Activated CD4-positive, alpha-beta T cell treated with anti-CD3 and anti-CD28 coated beads, Interleukin-2, amount 10 ng/mL, durations not matched to agents 24 days and 14 days (primary cell): ENCODE measurements around the gene C1orf21. TPM values are rescaled to one million over a fixed set of nuclear protein-coding genes. Genes with fewer than 3 reads are reported as not detected.

Experiments used
- DNase-seq: peaks from one replicate; pipeline ENCODE4 v3.0.0; 2022
- H3K27ac Mint-ChIP-seq: one replicate; pipeline ENCODE4 v1.8.0; 2022; ENCODE audit warnings: mild to moderate bottlenecking, mixed read lengths
- H3K27me3 Mint-ChIP-seq: one replicate; pipeline ENCODE4 v1.8.0; 2022; ENCODE audit warnings: mixed read lengths
- H3K36me3 Mint-ChIP-seq: one replicate; pipeline ENCODE4 v1.8.0; 2022; ENCODE audit warnings: low read depth, mild to moderate bottlenecking, mixed read lengths
- H3K4me1 Mint-ChIP-seq: one replicate; pipeline ENCODE4 v1.8.0; 2021; ENCODE audit warnings: mixed read lengths
- H3K4me3 Mint-ChIP-seq: one replicate; pipeline ENCODE4 v1.8.0; 2022; ENCODE audit warnings: mild to moderate bottlenecking, moderate library complexity, mixed read lengths
- H3K9me3 Mint-ChIP-seq: one replicate; pipeline ENCODE4 v1.8.0; 2021; ENCODE audit warnings: mixed read lengths
- intact Hi-C: fragments of 100-400 bp; cut with micrococcal nuclease; formaldehyde crosslinking; loops from one replicate; pipeline ENCODE4 v1.15.1; 2023
- total RNA-seq: library from RNA; stranded (reverse); gene quantifications from 2 replicates; pipeline ENCODE4 v1.2.3, GENCODE V29; 2022

The C1orf21 gene
- total RNA-seq, 1 donor from 2014 or later: 2.5 TPM

DNA sequence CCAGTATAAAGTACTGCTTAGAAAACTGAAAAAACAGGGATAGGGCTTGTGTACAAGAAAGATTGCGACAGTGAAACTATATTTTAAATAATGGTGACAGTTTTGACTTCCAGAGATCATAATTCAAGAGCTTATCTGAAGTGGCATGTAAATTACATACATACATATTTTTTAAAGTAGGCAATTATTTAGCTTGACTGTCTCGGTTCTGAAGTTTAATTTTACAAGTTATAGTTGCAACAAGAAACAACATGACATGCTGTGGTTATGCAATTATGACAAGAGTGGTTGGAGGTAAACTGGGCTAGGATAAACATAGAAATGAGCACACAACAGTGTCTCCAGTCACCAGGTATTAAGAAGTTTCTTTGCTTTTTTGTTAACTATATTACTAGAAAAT lies 4.1 kb downstream of the C1orf21 start:
- peaks cover 14% of the 10 kb centered on the region for H3K4me1 Mint-ChIP-seq
- no peak overlapping the region for H3K4me3 Mint-ChIP-seq
- no peaks in the 10 kb centered on the region for H3K36me3 Mint-ChIP-seq
- no peak for DNase-seq
- H3K27ac Mint-ChIP-seq: no peak overlapping the region
- peaks cover 59% of the 10 kb centered on the region for H3K27me3 Mint-ChIP-seq
- H3K9me3 Mint-ChIP-seq: no peaks in the 10 kb centered on the region
- intact Hi-C loops: no loop called here

DNA sequence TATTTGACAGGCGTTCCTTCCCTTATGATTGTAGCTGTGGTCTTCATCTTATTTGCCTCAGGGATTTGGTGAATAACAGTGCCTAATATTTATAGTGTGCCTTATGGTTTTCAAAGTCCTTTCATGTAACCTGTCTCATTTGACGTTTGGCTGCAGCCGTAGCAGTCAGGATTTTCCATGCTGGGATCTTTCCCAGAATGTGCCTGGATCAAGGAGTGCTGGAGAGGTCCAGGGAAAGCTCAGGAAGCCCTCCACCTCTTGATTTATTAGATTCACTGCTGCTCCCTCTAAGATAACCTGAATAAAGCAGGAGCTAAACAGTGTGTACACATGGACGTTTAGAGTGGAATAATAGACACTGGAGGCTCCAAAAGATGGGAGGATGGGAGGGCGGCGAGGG lies 5.2 kb downstream of the C1orf21 start:
- intact Hi-C loops: no loop called here
- Mint-ChIP-seq H3K27me3 (peaks cover 57% of the 10 kb centered on the region), H3K9me3 (no peaks in the 10 kb centered on the region), H3K27ac (no peak overlapping the region), H3K4me1 (peaks cover 13% of the 10 kb centered on the region), H3K4me3 (no peak overlapping the region), H3K36me3 (no peaks in the 10 kb centered on the region)
- no peak for DNase-seq

DNA sequence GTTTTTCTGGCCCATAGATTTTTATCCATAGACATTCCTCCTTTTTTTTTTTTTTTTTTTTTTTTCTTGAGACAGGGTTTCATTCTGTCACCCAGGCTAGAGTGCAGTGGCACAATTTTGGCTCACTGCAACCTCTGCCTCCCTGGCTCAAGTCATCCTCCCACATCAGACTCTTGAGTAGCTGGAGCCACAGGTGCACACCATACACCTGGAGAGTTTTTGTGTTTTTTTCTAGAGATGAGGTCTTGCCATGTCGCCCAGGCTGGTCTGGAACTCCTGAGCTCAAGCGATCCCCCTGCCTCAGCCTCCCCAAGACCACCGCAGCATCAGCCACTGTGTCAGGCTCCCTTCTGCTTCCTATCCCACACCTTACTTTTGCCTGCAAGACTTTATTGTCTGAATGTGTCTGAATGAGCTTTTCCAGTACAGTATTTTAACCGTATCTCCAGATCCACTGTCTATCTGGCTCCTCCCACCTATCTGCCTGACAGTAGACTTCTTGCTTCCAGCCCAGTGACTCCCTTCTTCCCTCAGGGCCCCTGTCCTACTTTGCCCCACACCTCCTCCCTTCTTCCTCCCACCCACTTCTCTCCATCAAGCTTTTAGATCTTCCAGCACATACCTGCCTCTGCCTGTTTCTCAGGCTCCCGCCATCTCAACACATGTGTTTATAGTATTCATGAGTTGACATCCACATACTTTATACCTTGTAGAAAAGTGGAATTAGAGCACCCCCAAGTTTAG lies 6.1 kb downstream of the C1orf21 start:
- intact Hi-C loops: no loop called here
- DNase-seq: no peak
- Mint-ChIP-seq H3K4me3 (no peak overlapping the region), H3K4me1 (peaks cover 9% of the 10 kb centered on the region), H3K36me3 (no peaks in the 10 kb centered on the region), H3K27ac (no peak overlapping the region), H3K27me3 (peaks cover 53% of the 10 kb centered on the region), H3K9me3 (no peaks in the 10 kb centered on the region)

DNA sequence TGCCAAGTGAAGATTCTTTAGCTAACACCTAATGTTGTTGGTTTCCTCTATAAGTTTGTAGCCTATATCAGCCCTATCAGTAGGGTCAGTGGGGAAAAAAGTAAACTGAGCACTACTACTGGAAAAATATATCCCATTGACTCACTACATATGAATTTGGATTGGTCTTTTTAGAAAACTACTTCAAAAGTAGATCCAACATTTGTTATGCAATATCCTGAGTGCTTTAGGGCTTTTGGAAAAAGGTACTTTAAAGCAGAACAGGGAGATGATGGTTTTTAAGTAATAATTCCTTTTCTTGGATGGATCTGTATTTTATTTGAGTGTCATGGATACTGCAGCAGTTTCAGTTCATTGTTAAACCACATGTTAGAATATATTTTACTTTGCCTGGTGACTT lies 7.1 kb downstream of the C1orf21 start:
- H3K9me3 Mint-ChIP-seq: no peaks in the 10 kb centered on the region
- no peak overlapping the region for H3K27ac Mint-ChIP-seq
- H3K4me1 Mint-ChIP-seq: no peaks in the 10 kb centered on the region
- no peak for DNase-seq
- H3K27me3 Mint-ChIP-seq: peaks cover 43% of the 10 kb centered on the region
- H3K36me3 Mint-ChIP-seq: no peaks in the 10 kb centered on the region
- intact Hi-C loops: no loop called here
- no peak overlapping the region for H3K4me3 Mint-ChIP-seq

DNA sequence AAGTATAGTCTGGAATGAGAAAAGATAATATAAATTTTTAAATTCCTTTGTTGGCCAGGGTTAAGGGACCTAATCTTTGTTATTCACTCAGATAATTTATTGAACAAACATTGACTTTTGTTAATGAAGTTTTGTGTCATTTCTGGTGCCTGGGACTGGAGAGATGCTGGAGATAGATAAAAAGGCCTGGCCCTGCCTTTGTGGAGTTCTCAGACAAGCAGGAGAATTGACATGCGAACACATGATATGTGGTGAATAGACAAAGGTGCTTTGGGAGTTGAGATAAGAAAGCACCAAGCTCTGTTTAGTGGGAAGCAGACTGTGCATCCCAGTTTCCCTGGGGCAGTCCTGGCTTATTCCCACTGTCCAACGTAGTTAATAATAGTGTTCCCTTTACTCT lies 8.5 kb downstream of the C1orf21 start:
- Mint-ChIP-seq H3K4me3 (no peak overlapping the region), H3K27me3 (peaks cover 31% of the 10 kb centered on the region), H3K9me3 (no peaks in the 10 kb centered on the region), H3K36me3 (no peaks in the 10 kb centered on the region), H3K27ac (no peak overlapping the region), H3K4me1 (no peaks in the 10 kb centered on the region)
- no peak for DNase-seq
- intact Hi-C loops: no loop called here

DNA sequence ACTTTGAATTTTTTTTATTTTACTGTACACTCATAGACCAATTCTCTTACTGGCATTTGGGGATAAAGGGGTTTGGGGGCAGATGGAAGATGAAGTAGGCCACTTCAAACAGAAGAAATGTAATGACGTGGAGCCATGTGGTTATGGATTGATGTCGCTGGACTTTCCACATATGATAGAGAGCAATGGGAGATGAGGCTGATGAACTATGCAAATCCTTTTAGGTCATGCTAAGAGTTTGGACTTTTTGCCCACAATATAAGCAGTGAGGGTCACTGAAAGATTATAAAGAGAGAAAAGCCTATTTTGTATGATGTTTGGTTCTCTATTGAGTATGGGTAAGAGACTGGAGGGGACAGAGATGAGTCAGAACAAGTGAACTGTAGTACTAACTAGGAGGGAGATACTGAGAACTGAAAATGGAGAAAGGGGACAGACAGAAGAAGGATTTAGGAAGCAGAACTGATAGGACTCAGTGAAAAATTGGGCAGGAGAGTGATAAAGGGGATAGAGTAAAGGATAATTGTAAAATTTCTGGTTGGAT lies 9.2 kb downstream of the C1orf21 start:
- H3K9me3 Mint-ChIP-seq: no peaks in the 10 kb centered on the region
- no peak for DNase-seq
- no peaks in the 10 kb centered on the region for H3K4me1 Mint-ChIP-seq
- intact Hi-C loops: no loop called here
- no peak overlapping the region for H3K4me3 Mint-ChIP-seq
- no peak overlapping the region for H3K27ac Mint-ChIP-seq
- H3K27me3 Mint-ChIP-seq: peaks cover 26% of the 10 kb centered on the region
- no peaks in the 10 kb centered on the region for H3K36me3 Mint-ChIP-seq

DNA sequence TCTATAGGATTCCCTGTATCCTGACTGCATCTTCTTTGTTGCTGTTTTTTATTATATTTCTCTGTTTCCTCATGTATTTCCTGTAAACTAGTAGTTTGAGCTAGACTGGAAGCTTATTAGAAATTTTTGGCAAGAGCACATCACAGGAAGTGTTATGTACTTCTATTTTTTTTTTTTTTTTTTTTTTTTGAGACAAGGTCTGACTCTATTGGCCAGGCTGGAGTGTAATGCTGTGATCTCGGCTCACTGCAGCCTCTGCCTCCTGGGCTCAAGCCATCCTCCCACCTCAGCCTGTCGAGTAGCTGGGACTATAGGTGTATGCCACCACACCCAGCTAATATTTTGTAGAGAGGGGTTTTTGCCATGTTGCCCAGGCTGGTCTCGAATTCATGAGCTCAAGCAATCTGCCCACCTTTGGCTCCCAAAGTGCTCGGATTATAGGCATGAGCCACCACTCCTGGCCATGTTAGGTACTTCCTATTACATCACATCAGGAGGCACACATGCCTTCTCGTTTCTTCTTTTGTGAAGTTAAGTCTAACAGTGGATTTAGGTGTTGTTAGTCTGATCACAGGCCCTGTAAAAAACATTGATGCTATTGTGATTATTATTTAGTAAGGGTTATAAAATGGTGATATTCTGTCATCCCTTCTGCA lies 12.5 kb downstream of the C1orf21 start:
- no peaks in the 10 kb centered on the region for H3K9me3 Mint-ChIP-seq
- H3K4me3 Mint-ChIP-seq: no peak overlapping the region

DNA sequence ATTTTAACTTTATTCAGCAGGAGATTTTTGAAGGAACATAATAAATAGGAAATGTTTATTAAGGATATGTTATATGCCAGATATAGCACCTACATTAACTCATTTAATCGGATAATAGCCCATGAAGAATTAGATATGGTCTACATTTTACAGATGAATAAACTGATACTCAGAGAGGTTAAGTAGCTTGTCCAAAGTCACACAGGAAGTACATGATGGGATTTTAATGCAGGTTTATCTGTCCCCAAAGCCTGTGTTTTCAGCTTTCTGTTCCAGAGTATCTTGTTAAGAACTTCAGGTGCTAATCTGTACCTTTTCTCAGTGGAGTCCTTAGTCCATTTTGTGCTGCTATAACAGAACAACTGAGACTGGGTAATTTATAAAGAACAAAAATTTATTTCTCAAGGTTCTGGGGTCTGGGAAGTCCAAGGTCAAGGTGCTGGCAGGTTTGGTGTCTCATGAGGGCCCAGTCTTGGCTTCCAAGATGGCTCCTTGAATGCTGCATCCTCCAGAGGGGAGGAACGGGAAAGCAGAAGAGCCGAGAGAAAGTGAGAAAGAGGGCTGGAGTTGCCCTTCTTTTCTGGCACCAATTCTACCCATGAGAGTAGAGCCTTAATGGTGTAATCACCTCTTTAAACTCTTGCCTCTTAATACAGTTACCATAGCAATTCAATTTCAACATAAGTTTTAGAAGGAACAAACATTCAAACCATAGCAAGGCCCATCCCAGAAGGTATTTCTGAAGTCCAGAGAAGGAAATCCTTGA lies 17.3 kb downstream of the C1orf21 start:
- intact Hi-C loops: no loop called here
- no peak for DNase-seq
- H3K27me3 Mint-ChIP-seq: peaks cover 16% of the 10 kb centered on the region
- no peak overlapping the region for H3K27ac Mint-ChIP-seq
- no peaks in the 10 kb centered on the region for H3K36me3 Mint-ChIP-seq
- H3K9me3 Mint-ChIP-seq: no peaks in the 10 kb centered on the region
- H3K4me1 Mint-ChIP-seq: no peaks in the 10 kb centered on the region
- H3K4me3 Mint-ChIP-seq: no peak overlapping the region

More for the DNA sequence above, 12.5 kb downstream of the C1orf21 start:
- no peaks in the 10 kb centered on the region for H3K4me1 Mint-ChIP-seq
- no peak overlapping the region for H3K27ac Mint-ChIP-seq
- H3K36me3 Mint-ChIP-seq: no peaks in the 10 kb centered on the region
- intact Hi-C loops: no loop called here
- no peak for DNase-seq
- H3K27me3 Mint-ChIP-seq: peaks cover 21% of the 10 kb centered on the region

DNA sequence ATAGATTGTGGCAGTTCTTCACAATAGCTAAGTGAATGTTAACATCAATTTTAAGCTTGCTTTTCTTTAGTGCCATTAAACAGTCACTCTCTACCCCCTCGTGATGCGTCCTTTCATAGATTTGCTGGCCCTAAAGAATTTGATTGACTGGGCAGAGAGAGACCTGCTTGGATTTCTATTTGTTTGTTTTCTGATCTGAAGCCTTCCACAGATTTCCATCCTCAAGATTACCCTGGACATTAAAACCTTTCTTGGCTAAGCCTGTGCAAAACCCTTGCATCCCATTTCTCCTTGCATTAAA lies 17.8 kb downstream of the C1orf21 start:
- no peaks in the 10 kb centered on the region for H3K4me1 Mint-ChIP-seq
- no peak overlapping the region for H3K27ac Mint-ChIP-seq
- no peak for DNase-seq
- H3K36me3 Mint-ChIP-seq: no peaks in the 10 kb centered on the region
- no peaks in the 10 kb centered on the region for H3K9me3 Mint-ChIP-seq
- intact Hi-C loops: no loop called here
- peaks cover 16% of the 10 kb centered on the region for H3K27me3 Mint-ChIP-seq
- no peak overlapping the region for H3K4me3 Mint-ChIP-seq

DNA sequence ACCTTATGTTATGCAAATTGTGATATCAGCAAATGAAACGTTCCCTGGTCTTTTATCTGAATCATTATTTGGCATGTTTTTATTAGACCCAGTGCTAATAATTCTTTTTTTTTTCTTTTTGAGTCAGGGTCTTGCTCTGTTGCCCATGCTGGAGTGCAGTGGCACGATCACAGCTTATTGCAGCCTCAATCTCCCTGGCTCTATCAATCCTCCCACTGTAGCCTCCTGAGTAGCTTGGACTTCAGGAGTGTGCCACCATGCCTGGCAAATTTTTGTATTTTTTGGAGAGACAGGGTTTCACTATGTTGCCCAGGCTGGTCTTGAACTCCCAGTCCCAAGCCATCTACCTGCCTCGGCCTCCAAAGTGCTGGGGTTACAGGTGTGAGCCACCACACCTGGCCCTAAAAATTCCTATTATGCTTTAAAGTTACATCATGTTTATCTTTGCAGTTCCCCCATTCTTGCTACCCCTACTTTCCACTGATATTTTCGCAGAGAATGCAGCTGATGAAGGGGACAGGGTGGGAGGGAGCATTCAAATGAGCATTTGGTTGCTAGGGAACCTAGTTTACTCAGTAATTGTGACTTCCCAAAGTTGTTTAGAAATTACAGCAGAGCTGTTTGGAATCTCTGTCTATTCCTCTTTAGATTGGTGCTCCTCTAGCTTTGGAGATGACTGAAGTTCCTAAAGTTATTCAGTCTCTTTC lies 18.4 kb downstream of the C1orf21 start:
- intact Hi-C loops: no loop called here
- Mint-ChIP-seq H3K4me3 (no peak overlapping the region), H3K36me3 (no peaks in the 10 kb centered on the region), H3K4me1 (no peaks in the 10 kb centered on the region), H3K27ac (no peak overlapping the region), H3K27me3 (peaks cover 16% of the 10 kb centered on the region), H3K9me3 (no peaks in the 10 kb centered on the region)
- no peak for DNase-seq

DNA sequence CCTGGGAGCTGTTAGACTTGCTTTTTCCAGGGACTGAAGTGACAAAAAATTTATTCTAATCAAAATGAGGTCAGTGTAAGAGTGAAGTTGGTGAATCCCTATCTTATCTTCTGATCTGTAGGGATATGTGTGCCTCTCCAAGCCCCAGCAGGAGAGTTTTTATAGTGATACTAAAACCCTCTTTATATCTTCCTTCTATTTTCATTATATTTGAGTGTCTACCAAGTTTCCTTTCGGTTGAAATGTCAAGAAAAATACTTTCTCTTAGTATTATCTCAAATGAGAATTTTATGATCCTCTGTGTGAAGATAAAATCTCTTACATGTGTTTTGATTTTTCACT lies 18.9 kb downstream of the C1orf21 start:
- intact Hi-C loops: no loop called here
- Mint-ChIP-seq H3K36me3 (no peaks in the 10 kb centered on the region), H3K9me3 (no peaks in the 10 kb centered on the region), H3K27me3 (peaks cover 13% of the 10 kb centered on the region), H3K4me3 (no peak overlapping the region), H3K27ac (no peak overlapping the region), H3K4me1 (no peaks in the 10 kb centered on the region)
- no peak for DNase-seq

DNA sequence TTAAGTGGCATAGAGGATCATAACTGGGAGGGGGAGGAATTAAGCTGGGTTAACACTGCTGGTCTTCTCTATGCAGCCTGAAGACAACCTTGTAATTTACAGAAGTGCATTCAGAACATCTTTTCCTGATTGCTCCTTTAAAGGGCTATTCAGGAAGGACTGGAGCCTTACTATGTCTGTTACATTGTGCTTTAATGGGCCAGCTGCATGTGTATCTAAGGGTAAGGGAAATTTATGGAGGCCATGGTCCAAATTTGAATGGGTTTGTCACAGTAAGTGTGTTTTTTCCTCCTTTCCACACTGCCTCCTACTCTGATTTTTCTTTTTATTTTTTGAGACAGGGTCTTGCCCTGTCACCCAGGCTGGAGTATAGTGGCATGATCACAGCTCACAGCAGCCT lies 19.6 kb downstream of the C1orf21 start:
- intact Hi-C loops: no loop called here
- H3K4me1 Mint-ChIP-seq: no peaks in the 10 kb centered on the region
- no peak overlapping the region for H3K27ac Mint-ChIP-seq
- no peak for DNase-seq
- H3K9me3 Mint-ChIP-seq: no peaks in the 10 kb centered on the region
- no peak overlapping the region for H3K4me3 Mint-ChIP-seq
- H3K36me3 Mint-ChIP-seq: no peaks in the 10 kb centered on the region
- peaks cover 13% of the 10 kb centered on the region for H3K27me3 Mint-ChIP-seq

DNA sequence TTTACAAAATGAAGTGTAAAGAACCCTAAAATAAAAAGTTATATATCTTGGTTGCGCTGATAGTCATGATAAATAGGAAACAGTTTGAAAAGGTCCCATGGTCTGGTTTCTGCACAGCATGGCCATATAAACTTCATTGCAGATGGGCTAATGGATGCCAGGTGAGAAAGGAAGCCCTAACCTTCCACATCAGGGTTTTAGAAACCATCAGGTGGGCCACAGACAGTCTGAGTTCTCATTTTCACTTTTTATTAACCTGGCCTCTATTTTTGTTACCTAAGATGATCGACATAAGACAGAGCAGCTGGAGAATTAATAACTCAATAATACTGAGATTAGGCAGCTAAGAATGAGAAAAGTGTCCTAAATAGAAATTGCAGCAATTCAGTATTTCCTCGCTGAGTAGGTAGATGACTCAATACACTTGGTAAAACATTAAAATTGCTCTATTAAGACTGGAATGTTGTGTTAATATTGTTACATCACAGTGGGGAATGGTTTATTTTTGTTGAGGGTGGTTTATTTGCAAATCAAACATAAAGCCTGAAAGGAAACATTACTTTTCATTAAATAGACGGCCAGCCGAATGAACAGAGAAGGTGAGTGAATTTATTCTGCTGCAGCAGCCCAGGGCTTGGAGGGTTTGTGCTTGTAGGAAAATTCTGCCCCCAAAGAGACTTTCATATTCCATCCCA lies 21.1 kb downstream of the C1orf21 start:
- peaks cover 8% of the 10 kb centered on the region for H3K27me3 Mint-ChIP-seq
- H3K4me3 Mint-ChIP-seq: no peak overlapping the region
- H3K27ac Mint-ChIP-seq: no peak overlapping the region
- intact Hi-C loops: no loop called here
- H3K9me3 Mint-ChIP-seq: no peaks in the 10 kb centered on the region
- no peaks in the 10 kb centered on the region for H3K4me1 Mint-ChIP-seq
- no peaks in the 10 kb centered on the region for H3K36me3 Mint-ChIP-seq
- no peak for DNase-seq
